GM23338 (cell line): ENCODE measurements around the gene CNOT4. TPM values are rescaled to one million over a fixed set of nuclear protein-coding genes. Genes with fewer than 3 reads are reported as not detected.

Source experiments
- ATAC-seq: fragments of 200-7000 bp; cut with Tn5 transposase; 3 replicates; pipeline ENCODE4 v1.9.1; 2020
- DNase-seq: peaks from one replicate; pipeline ENCODE4 v3.0.0-alpha.2; 2015; ENCODE audit warnings: low spot score
- H2AFZ ChIP-seq: fragments of 200-600 bp; sonication (generic); 2 replicates; pipeline ENCODE4 v1.8.0; 2016; ENCODE audit warnings: antibody characterized with exemption, mild to moderate bottlenecking, moderate library complexity
- H3F3A ChIP-seq: fragments of 200-600 bp; sonication (generic); replicated peaks from 2 replicates; pipeline ENCODE4 v1.8.0; 2017; ENCODE audit warnings: antibody characterized with exemption, mixed run types, low read depth
- H3K27ac ChIP-seq: fragments of 200-600 bp; sonication (generic); 2 replicates; pipeline ENCODE4 v1.6.1; 2016; ENCODE audit warnings: low read depth
- H3K27me3 ChIP-seq: fragments of 200-600 bp; sonication (generic); 2 replicates; pipeline ENCODE4 v1.8.0; 2016; ENCODE audit warnings: mild to moderate bottlenecking, mixed run types, moderate library complexity; ENCODE audit not compliant: insufficient read depth
- H3K36me3 ChIP-seq: fragments of 200-600 bp; sonication (generic); 2 replicates; pipeline ENCODE4 v1.8.0; 2016; ENCODE audit warnings: mild to moderate bottlenecking; ENCODE audit not compliant: insufficient read depth
- H3K4me1 ChIP-seq: fragments of 200-600 bp; sonication (generic); 2 replicates; pipeline ENCODE4 v1.8.0; 2016; ENCODE audit warnings: mild to moderate bottlenecking, moderate library complexity; ENCODE audit not compliant: insufficient read depth
- H3K4me2 ChIP-seq: fragments of 200-600 bp; sonication (generic); 2 replicates; pipeline ENCODE4 v1.7.1; 2017; ENCODE audit warnings: mixed run types
- H3K4me3 ChIP-seq: fragments of 200-600 bp; sonication (generic); 2 replicates; pipeline ENCODE4 v1.6.1; 2016; ENCODE audit warnings: mixed run types
- H3K79me2 ChIP-seq: fragments of 200-600 bp; sonication (generic); replicated peaks from 2 replicates; pipeline ENCODE4 v1.8.0; 2017; ENCODE audit warnings: mild to moderate bottlenecking; ENCODE audit not compliant: insufficient read depth
- H3K9me2 ChIP-seq: fragments of 200-600 bp; sonication (generic); 2 replicates; pipeline ENCODE4 v1.8.0; 2017; ENCODE audit not compliant: insufficient read depth
- H4K20me1 ChIP-seq: fragments of 200-600 bp; sonication (generic); replicated peaks from 2 replicates; pipeline ENCODE4 v1.8.0; 2017; ENCODE audit warnings: mild to moderate bottlenecking; ENCODE audit not compliant: insufficient read depth
- H3K27ac Mint-ChIP-seq: 2 replicates; pipeline ENCODE4 v1.8.0; 2020; ENCODE audit warnings: inconsistent platforms, mild to moderate bottlenecking, moderate library complexity, mixed read lengths
- H3K27me3 Mint-ChIP-seq: 3 replicates; pipeline ENCODE4 v1.8.0; 2022; ENCODE audit warnings: low read depth, mild to moderate bottlenecking, moderate library complexity, mixed read lengths, inconsistent platforms; ENCODE audit not compliant: insufficient read depth, poor library complexity
- H3K36me3 Mint-ChIP-seq: 3 replicates; pipeline ENCODE4 v1.8.0; 2021; ENCODE audit warnings: low read depth, mild to moderate bottlenecking, inconsistent platforms, moderate library complexity, mixed read lengths
- H3K4me1 Mint-ChIP-seq: 3 replicates; pipeline ENCODE4 v1.8.0; 2020; ENCODE audit warnings: mild to moderate bottlenecking, inconsistent platforms, mixed read lengths
- H3K4me3 Mint-ChIP-seq: 3 replicates; pipeline ENCODE4 v1.8.0; 2021; ENCODE audit warnings: moderate library complexity, mild to moderate bottlenecking, inconsistent platforms, mixed read lengths
- H3K9me3 Mint-ChIP-seq: 3 replicates; pipeline ENCODE4 v1.8.0; 2020; ENCODE audit warnings: moderate library complexity, mild to moderate bottlenecking, inconsistent platforms, mixed read lengths
- CREB1 ChIP-seq: fragments of 250-450 bp; sonication (Bioruptor Pico); IDR thresholded peaks from 2 replicates; pipeline ENCODE4 v1.5.0; 2020; ENCODE audit warnings: low read depth, mild to moderate bottlenecking, moderate library complexity
- CTCF ChIP-seq, 2 experiments: fragments of 200-600 bp in 1 of 2; sonication (generic) in 1 of 2; conservative IDR thresholded peaks; 2 replicates each; pipeline versions ENCODE4 v1.5.1 to v1.6.1; 2016 to 2017; ENCODE audit warnings: antibody characterized with exemption in 2 of 2, low read depth in 2 of 2, mild to moderate bottlenecking in 2 of 2, moderate library complexity in 1 of 2
- ETS1 ChIP-seq: IDR thresholded peaks from 2 replicates; pipeline ENCODE4 v1.6.1; 2016; ENCODE audit warnings: antibody characterized with exemption
- EZH2 ChIP-seq: fragments of 200-600 bp; sonication (generic); IDR thresholded peaks from one replicate; pipeline ENCODE4 v1.8.0; 2017; ENCODE audit warnings: antibody characterized with exemption, mild to moderate bottlenecking, low read depth; ENCODE audit not compliant: unreplicated experiment
- EZH2phosphoT487 ChIP-seq: fragments of 200-600 bp; sonication (generic); IDR thresholded peaks from one replicate; pipeline ENCODE4 v1.8.1; 2018; ENCODE audit warnings: antibody characterized with exemption; ENCODE audit not compliant: unreplicated experiment
- JUNB ChIP-seq: IDR thresholded peaks from one replicate; pipeline ENCODE4 v1.6.1; 2016; ENCODE audit warnings: antibody characterized with exemption; ENCODE audit not compliant: unreplicated experiment
- NANOG ChIP-seq: IDR thresholded peaks from 2 replicates; pipeline ENCODE4 v1.6.1; 2016; ENCODE audit warnings: antibody characterized with exemption, borderline replicate concordance
- POLR2AphosphoS5 ChIP-seq: IDR thresholded peaks from 2 replicates; pipeline ENCODE4 v1.6.1; 2016; ENCODE audit warnings: antibody characterized with exemption, low read depth
- REST ChIP-seq: IDR thresholded peaks from one replicate; pipeline ENCODE4 v1.6.1; 2018; ENCODE audit warnings: antibody characterized with exemption; ENCODE audit not compliant: unreplicated experiment
- STAT1 ChIP-seq: IDR thresholded peaks from one replicate; pipeline ENCODE4 v1.6.1; 2016; ENCODE audit warnings: antibody characterized with exemption; ENCODE audit not compliant: unreplicated experiment
- ZNF114 ChIP-seq: fragments of 250-450 bp; sonication (Bioruptor Pico); IDR thresholded peaks from 2 replicates; pipeline ENCODE4 v1.5.0; 2020; ENCODE audit warnings: mild to moderate bottlenecking, moderate library complexity
- ZNF331 ChIP-seq: fragments of 250-450 bp; sonication (Bioruptor Pico); IDR thresholded peaks from 2 replicates; pipeline ENCODE4 v1.5.0; 2020; ENCODE audit warnings: low read depth, mild to moderate bottlenecking, moderate library complexity
- ZNF462 ChIP-seq: fragments of 250-450 bp; sonication (Bioruptor Pico); IDR thresholded peaks from 2 replicates; pipeline ENCODE4 v1.5.0; 2020; ENCODE audit warnings: mild to moderate bottlenecking, moderate library complexity
- polyA plus RNA-seq: library from polyadenylated mRNA; unstranded; fragments of >200 nt; fragmentation: Nextera tagmentation; extraction: Ambion mirVana; gene quantifications from 2 replicates; pipeline ENCODE4 v1.2.1, GENCODE V29; 2016
- total RNA-seq: library from RNA; depleted of rRNA; stranded (reverse); fragments of >200 nt; shearing (Covaris generic); gene quantifications from 2 replicates; pipeline ENCODE4 v1.2.3, GENCODE V29; 2014

Gene CNOT4
- total and polyA plus RNA-seq, 2 experiments from 2014 or later, result 18.9 to 26.2 TPM

- no peaks in the 10 kb centered on the region for H3K27me3 Mint-ChIP-seq
- H3K79me2 ChIP-seq, result no peaks in the 10 kb centered on the region
- no peak overlapping the region for H2AFZ ChIP-seq
- H3K9me3 Mint-ChIP-seq, result no peaks in the 10 kb centered on the region
- no peak overlapping the region for H3K27ac Mint-ChIP-seq
- H3K4me3 Mint-ChIP-seq, result no peak overlapping the region
- no peaks in the 10 kb centered on the region for H3K4me1 Mint-ChIP-seq
- ATAC-seq (no peak), DNase-seq (no peak)
- H3K4me1 ChIP-seq, result no peaks in the 10 kb centered on the region
- H3K27ac ChIP-seq, result no peak overlapping the region
- H4K20me1 ChIP-seq, result no peaks in the 10 kb centered on the region; the same call in 1 of the 2 replicates
- TF ChIP-seq ZNF462 (CRISPR knock-in tag) (no peak), REST (no peak), ETS1 (no peak), EZH2 (no peak), EZH2phosphoT487 (no peak), CTCF (conservative IDR thresholded peaks at IDR 0.05; ENCODE audit: low read depth in 2 of 2) (no peak), ZNF114 (CRISPR knock-in tag) (no peak), POLR2AphosphoS5 (no peak), ZNF331 (no peak), STAT1 (no peak), NANOG (no peak), CREB1 (CRISPR knock-in tag) (no peak), JUNB (no peak)
- no peak overlapping the region for H3K4me2 ChIP-seq
- no peaks in the 10 kb centered on the region for H3F3A ChIP-seq
- peaks cover 10% of the 10 kb centered on the region for H3K36me3 Mint-ChIP-seq
- H3K27me3 ChIP-seq, result no peaks in the 10 kb centered on the region
- H3K4me3 ChIP-seq, result no peak overlapping the region
- no peaks in the 10 kb centered on the region for H3K9me2 ChIP-seq
- H3K36me3 ChIP-seq, result no peaks in the 10 kb centered on the region; the same call in 1 of the 2 replicates
Observed at GRCh38 chr7:135397689-135398088, 112.2 kb downstream of the CNOT4 start.
